Osteocyte (in vitro differentiated cells): Measurements from ENCODE around the gene FGGY. TPM values are rescaled to one million over a fixed set of nuclear protein-coding genes. Genes with fewer than 3 reads are reported as not detected.

Experiments used
- DNase-seq: peaks from one replicate; pipeline ENCODE4 v3.0.0; 2021; ENCODE audit warnings: mixed read lengths; ENCODE audit not compliant: unreplicated experiment; ENCODE audit errors: extremely low spot score
- H3K27ac Mint-ChIP-seq: one replicate; pipeline ENCODE4 v1.8.0; 2021; ENCODE audit warnings: mild to moderate bottlenecking, mixed read lengths; ENCODE audit not compliant: unreplicated experiment
- H3K27me3 Mint-ChIP-seq: one replicate; pipeline ENCODE4 v1.8.0; 2021; ENCODE audit warnings: mixed read lengths; ENCODE audit not compliant: unreplicated experiment
- H3K36me3 Mint-ChIP-seq: one replicate; pipeline ENCODE4 v1.8.0; 2021; ENCODE audit warnings: mixed read lengths; ENCODE audit not compliant: unreplicated experiment
- H3K4me1 Mint-ChIP-seq: one replicate; pipeline ENCODE4 v1.8.0; 2021; ENCODE audit warnings: mixed read lengths; ENCODE audit not compliant: unreplicated experiment
- H3K4me3 Mint-ChIP-seq: one replicate; pipeline ENCODE4 v1.8.0; 2021; ENCODE audit warnings: mild to moderate bottlenecking, moderate library complexity, mixed read lengths; ENCODE audit not compliant: unreplicated experiment
- H3K9me3 Mint-ChIP-seq: one replicate; pipeline ENCODE4 v1.8.0; 2021; ENCODE audit warnings: mixed read lengths; ENCODE audit not compliant: unreplicated experiment
- CTCF ChIP-seq: fragments of 200-600 bp; sonication (generic); IDR thresholded peaks from 2 replicates; pipeline ENCODE4 v1.5.0; 2021; ENCODE audit warnings: antibody characterized with exemption, mild to moderate bottlenecking, moderate library complexity
- total RNA-seq: library from RNA; stranded (reverse); gene quantifications from 2 replicates; pipeline ENCODE4 v1.2.1, GENCODE V29; 2021

The FGGY gene
- total RNA-seq, 1 donor from 2014 or later = 9.1 TPM

- no peak for TF ChIP-seq CTCF
- Mint-ChIP-seq H3K36me3 (no peaks in the 10 kb centered on the region), H3K4me3 (no peak overlapping the region), H3K9me3 (no peaks in the 10 kb centered on the region), H3K27ac (no peak overlapping the region), H3K27me3 (no peaks in the 10 kb centered on the region), H3K4me1 (no peaks in the 10 kb centered on the region)
- DNase-seq = no peak
Measured at GRCh38 chr1:59716832-59717231, 419.9 kb downstream of the FGGY start.

GRCh38 chr1:59718064-59718988 lies 421.4 kb downstream of the FGGY start:
- no peak overlapping the region for H3K4me3 Mint-ChIP-seq
- H3K27me3 Mint-ChIP-seq = no peaks in the 10 kb centered on the region
- H3K9me3 Mint-ChIP-seq = peaks cover 3% of the 10 kb centered on the region
- no peaks in the 10 kb centered on the region for H3K36me3 Mint-ChIP-seq
- H3K4me1 Mint-ChIP-seq = no peaks in the 10 kb centered on the region
- no peak for DNase-seq
- TF ChIP-seq CTCF = peak; percentile 54
- H3K27ac Mint-ChIP-seq = no peak overlapping the region

GRCh38 chr1:59718989-59719360 lies 422.1 kb downstream of the FGGY start:
- H3K27ac Mint-ChIP-seq = no peak overlapping the region
- no peak for DNase-seq
- no peaks in the 10 kb centered on the region for H3K4me1 Mint-ChIP-seq
- no peaks in the 10 kb centered on the region for H3K36me3 Mint-ChIP-seq
- TF ChIP-seq CTCF = no peak
- no peak overlapping the region for H3K4me3 Mint-ChIP-seq
- no peaks in the 10 kb centered on the region for H3K27me3 Mint-ChIP-seq
- peaks cover 4% of the 10 kb centered on the region for H3K9me3 Mint-ChIP-seq

- Mint-ChIP-seq H3K4me1 (no peaks in the 10 kb centered on the region), H3K4me3 (no peak overlapping the region), H3K36me3 (no peaks in the 10 kb centered on the region), H3K9me3 (peaks cover 4% of the 10 kb centered on the region), H3K27me3 (no peaks in the 10 kb centered on the region), H3K27ac (no peak overlapping the region)
- TF ChIP-seq CTCF = no peak
- DNase-seq = no peak
Measured at GRCh38 chr1:59720326-59721115, 423.6 kb downstream of the FGGY start.

GRCh38 chr1:59730302-59730701 lies 433.4 kb downstream of the FGGY start:
- H3K9me3 Mint-ChIP-seq = no peaks in the 10 kb centered on the region
- peak overlapping the region; percentile 93 for H3K27ac Mint-ChIP-seq
- H3K27me3 Mint-ChIP-seq = no peaks in the 10 kb centered on the region
- peaks cover 44% of the 10 kb centered on the region for H3K4me1 Mint-ChIP-seq
- H3K36me3 Mint-ChIP-seq = no peaks in the 10 kb centered on the region
- H3K4me3 Mint-ChIP-seq = no peak overlapping the region
- no peak for TF ChIP-seq CTCF
- no peak for DNase-seq
